ENCODE data around the gene RTN4RL1. TPM values are rescaled to one million over a fixed set of nuclear protein-coding genes. Genes with fewer than 3 reads are reported as not detected.

Gene RTN4RL1
- total RNA-seq, 1 donor from 2014 or later: 0.77 TPM

DNA sequence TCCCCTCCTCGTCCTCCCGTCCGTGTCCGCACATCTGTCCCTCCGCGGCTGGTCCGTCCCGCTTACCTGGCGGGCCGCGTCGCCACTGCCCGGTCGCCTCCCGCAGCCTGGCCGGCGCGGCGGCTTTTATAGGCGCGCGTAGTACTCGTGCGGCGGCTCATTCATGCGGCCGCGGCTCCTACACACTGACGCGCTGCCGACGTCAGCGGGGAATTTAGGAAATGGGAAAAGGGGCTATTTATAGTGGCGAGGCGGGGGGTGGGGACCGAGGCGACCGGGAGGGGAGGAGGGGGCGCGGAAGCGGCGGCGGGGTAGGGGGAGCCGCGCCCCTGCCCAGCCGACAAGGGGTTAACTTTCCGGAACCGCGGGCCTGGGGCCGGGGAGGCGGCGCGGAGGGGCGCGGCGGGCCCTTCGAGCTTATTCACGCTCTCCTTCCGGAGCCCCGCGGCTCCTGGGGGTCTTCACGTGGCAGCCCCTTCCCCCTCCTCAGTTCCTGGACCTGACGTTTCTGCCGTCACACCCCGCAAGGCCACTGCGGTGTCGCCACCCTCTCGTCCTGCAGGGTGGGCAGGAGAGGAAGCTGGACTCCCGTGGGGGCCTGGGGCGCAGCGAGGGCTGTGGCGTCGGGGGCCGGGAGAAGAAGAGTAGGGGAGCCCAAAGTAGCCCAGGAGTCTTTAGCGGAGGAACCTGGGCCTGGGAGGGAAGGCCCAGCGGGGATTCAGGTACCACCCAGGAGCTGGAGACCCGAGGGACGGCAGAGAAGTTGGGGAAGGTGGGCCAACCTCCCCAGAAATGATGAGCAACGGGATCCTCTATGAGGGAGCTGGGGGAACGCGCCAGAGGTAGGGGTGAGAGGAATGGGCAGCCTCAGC is 26.2 kb upstream of the RTN4RL1 start:
- no peak overlapping the region for H3K27ac Mint-ChIP-seq (ENCODE audit: unreplicated experiment)
- Histone ChIP-seq H3K4me3 (ENCODE audit: insufficient read depth, low read depth, low read length) (no peak overlapping the region), H4K20me1 (ENCODE audit: insufficient read depth, low read length) (peaks cover 15% of the 10 kb centered on the region), H3K79me2 (ENCODE audit: insufficient read depth, low read length) (peaks cover 18% of the 10 kb centered on the region), H3K4me2 (ENCODE audit: low read length) (peak overlapping the region; percentile 80), H3K9ac (ENCODE audit: low read length) (peak overlapping the region; percentile 46), H3K4me1 (ENCODE audit: insufficient read depth, low read length) (peaks cover 25% of the 10 kb centered on the region), H3K9me3 (ENCODE audit: insufficient read depth, low read depth, low read length) (no peaks in the 10 kb centered on the region), H3K27ac (ENCODE audit: low read depth, low read length) (no peak overlapping the region), H3K36me3 (ENCODE audit: insufficient read depth, low read length) (no peaks in the 10 kb centered on the region), H2AFZ (ENCODE audit: low read depth, low read length) (no peak overlapping the region), H3K27me3 (ENCODE audit: insufficient read depth, low read length) (no peaks in the 10 kb centered on the region)
- H3K4me1 Mint-ChIP-seq (ENCODE audit: low read depth, unreplicated experiment): peaks cover 8% of the 10 kb centered on the region
- H3K27me3 Mint-ChIP-seq (ENCODE audit: low read depth, unreplicated experiment): peaks cover 4% of the 10 kb centered on the region
- DNase-seq (ENCODE audit: low read depth): no peak
- no peak for TF ChIP-seq EZH2 (IDR thresholded peaks at IDR 0.05; ENCODE audit: insufficient read depth, low read length)
- TF ChIP-seq, protein P1, sequence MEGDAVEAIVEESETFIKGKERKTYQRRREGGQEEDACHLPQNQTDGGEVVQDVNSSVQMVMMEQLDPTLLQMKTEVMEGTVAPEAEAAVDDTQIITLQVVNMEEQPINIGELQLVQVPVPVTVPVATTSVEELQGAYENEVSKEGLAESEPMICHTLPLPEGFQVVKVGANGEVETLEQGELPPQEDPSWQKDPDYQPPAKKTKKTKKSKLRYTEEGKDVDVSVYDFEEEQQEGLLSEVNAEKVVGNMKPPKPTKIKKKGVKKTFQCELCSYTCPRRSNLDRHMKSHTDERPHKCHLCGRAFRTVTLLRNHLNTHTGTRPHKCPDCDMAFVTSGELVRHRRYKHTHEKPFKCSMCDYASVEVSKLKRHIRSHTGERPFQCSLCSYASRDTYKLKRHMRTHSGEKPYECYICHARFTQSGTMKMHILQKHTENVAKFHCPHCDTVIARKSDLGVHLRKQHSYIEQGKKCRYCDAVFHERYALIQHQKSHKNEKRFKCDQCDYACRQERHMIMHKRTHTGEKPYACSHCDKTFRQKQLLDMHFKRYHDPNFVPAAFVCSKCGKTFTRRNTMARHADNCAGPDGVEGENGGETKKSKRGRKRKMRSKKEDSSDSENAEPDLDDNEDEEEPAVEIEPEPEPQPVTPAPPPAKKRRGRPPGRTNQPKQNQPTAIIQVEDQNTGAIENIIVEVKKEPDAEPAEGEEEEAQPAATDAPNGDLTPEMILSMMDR (IDR thresholded peaks at IDR 0.05; ENCODE audit: insufficient read depth, low read depth, low read length): no peak
- H3K9me3 Mint-ChIP-seq (ENCODE audit: unreplicated experiment): peaks cover 2% of the 10 kb centered on the region
- H3K4me3 Mint-ChIP-seq (ENCODE audit: unreplicated experiment): peak overlapping the region; percentile 50
- H3K36me3 Mint-ChIP-seq (ENCODE audit: low read depth, unreplicated experiment): no peaks in the 10 kb centered on the region
- no peak for FAIRE-seq

DNA sequence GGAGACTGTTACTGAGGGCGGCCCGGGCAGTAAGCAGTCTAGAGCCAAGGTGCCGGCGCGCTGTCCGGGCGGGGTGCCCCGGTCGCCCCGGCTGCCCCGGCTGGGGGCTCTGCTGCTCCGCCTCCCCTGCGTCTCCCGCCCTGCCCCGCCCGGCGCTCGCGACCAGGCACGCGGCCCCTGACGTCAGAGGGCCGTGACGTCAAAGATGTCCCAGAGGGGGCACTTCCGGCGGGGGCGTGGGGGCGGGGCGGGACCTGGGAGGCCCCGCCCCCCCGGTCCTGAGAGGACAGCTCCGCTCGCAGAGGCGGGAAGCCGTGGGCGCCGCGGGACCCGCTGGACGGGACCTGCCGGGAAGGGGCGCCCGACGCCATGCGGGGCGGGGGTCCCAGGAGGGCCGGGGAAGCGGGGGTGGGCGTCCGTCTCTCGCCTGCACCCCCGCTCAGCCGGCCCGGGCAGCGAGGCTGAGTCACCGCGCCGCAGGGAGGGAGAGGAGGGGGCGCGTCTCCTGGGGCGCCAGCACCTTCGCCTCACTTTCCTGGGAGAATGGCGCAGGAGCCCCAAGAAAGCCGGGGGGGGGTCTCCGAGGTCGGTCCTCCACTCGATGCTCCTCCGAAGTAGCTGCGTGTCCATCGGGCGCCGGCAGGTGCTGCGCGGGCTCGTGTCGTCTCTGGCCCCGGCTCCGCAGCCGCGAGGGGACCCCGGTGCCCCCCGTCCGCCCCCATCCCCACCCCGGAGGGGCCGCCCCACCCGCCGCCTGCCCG is 25.3 kb upstream of the RTN4RL1 start:
- Histone ChIP-seq H2AFZ (ENCODE audit: low read depth, low read length) (no peak overlapping the region), H3K27me3 (ENCODE audit: insufficient read depth, low read length) (no peaks in the 10 kb centered on the region), H3K4me2 (ENCODE audit: low read length) (peak overlapping the region; percentile 80), H3K4me3 (ENCODE audit: insufficient read depth, low read depth, low read length) (peak overlapping the region; percentile 42), H3K9ac (ENCODE audit: low read length) (peak overlapping the region; percentile 46), H3K9me3 (ENCODE audit: insufficient read depth, low read depth, low read length) (no peaks in the 10 kb centered on the region), H3K36me3 (ENCODE audit: insufficient read depth, low read length) (no peaks in the 10 kb centered on the region), H3K79me2 (ENCODE audit: insufficient read depth, low read length) (peaks cover 12% of the 10 kb centered on the region), H3K4me1 (ENCODE audit: insufficient read depth, low read length) (peaks cover 25% of the 10 kb centered on the region), H4K20me1 (ENCODE audit: insufficient read depth, low read length) (peaks cover 12% of the 10 kb centered on the region), H3K27ac (ENCODE audit: low read depth, low read length) (peak overlapping the region; percentile 19)
- Mint-ChIP-seq H3K27me3 (ENCODE audit: low read depth, unreplicated experiment) (peaks cover 4% of the 10 kb centered on the region), H3K9me3 (ENCODE audit: unreplicated experiment) (peaks cover 2% of the 10 kb centered on the region), H3K4me1 (ENCODE audit: low read depth, unreplicated experiment) (peaks cover 8% of the 10 kb centered on the region), H3K4me3 (ENCODE audit: unreplicated experiment) (no peak overlapping the region), H3K27ac (ENCODE audit: unreplicated experiment) (no peak overlapping the region), H3K36me3 (ENCODE audit: low read depth, unreplicated experiment) (no peaks in the 10 kb centered on the region)
- no peak for TF ChIP-seq EZH2 (IDR thresholded peaks at IDR 0.05; ENCODE audit: insufficient read depth, low read length)
- TF ChIP-seq, protein P1 (IDR thresholded peaks at IDR 0.05; ENCODE audit: insufficient read depth, low read depth, low read length): no peak
- FAIRE-seq (no peak), DNase-seq (ENCODE audit: low read depth) (no peak)

All from astrocyte (in vitro differentiated cells and primary cell).